Small intestine (tissue), 7 donors: Measurements from ENCODE around the gene AQP1. TPM values are rescaled to one million over a fixed set of nuclear protein-coding genes. Genes with fewer than 3 reads are reported as not detected.

Experiments
- DNase-seq, 2 donors: peaks; one replicate each; pipeline versions ENCODE4 v3.0.0 to v3.0.0-alpha.2; 2013
- FAIRE-seq: peaks from 2 replicates; lab custom pipeline; 2012; peaks lifted over from hg19 to GRCh38; lab: Jason Lieb, UNC
- H3K27ac ChIP-seq, 3 donors: one replicate each; pipeline ENCODE4 v1.5.1; 2013; ENCODE audit warnings: low read length in 2 of 3, mild to moderate bottlenecking in 2 of 3, control low read depth in 1 of 3, inconsistent platforms in 1 of 3, low read depth in 1 of 3, moderate library complexity in 1 of 3
- H3K27me3 ChIP-seq, 3 donors: one replicate each; pipeline ENCODE4 v1.6.1; 2013; ENCODE audit warnings: low read length in 3 of 3, inconsistent platforms in 1 of 3; ENCODE audit not compliant: control insufficient read depth in 3 of 3, insufficient read depth in 3 of 3
- H3K36me3 ChIP-seq, 3 donors: one replicate each; pipeline ENCODE4 v1.6.1; 2013; ENCODE audit warnings: low read length in 3 of 3, inconsistent platforms in 1 of 3, low read depth in 1 of 3, mild to moderate bottlenecking in 1 of 3, moderate library complexity in 1 of 3; ENCODE audit not compliant: control insufficient read depth in 3 of 3, insufficient read depth in 2 of 3
- H3K4me1 ChIP-seq, 3 donors: one replicate each; pipeline ENCODE4 v1.6.1; 2013; ENCODE audit warnings: low read length in 2 of 3, inconsistent platforms in 1 of 3, low read depth in 1 of 3, mild to moderate bottlenecking in 1 of 3, moderate library complexity in 1 of 3; ENCODE audit not compliant: control insufficient read depth in 3 of 3, insufficient read depth in 2 of 3
- H3K4me3 ChIP-seq, 3 donors: one replicate each; pipeline ENCODE4 v1.5.1; 2013; ENCODE audit warnings: low read length in 3 of 3, control low read depth in 1 of 3, inconsistent platforms in 1 of 3, low read depth in 1 of 3, mild to moderate bottlenecking in 1 of 3, moderate library complexity in 1 of 3
- H3K9me3 ChIP-seq, 2 donors: one replicate each; pipeline ENCODE4 v1.6.1; 2013; ENCODE audit warnings: low read depth in 1 of 2, low read length in 1 of 2; ENCODE audit not compliant: control insufficient read depth in 2 of 2, insufficient read depth in 1 of 2
- WGBS, 3 donors: extraction: QIAGEN DNeasy Blood & Tissue Kit; methylation state at CpG; one replicate each; pipeline ENCODE4 v1.1.7; 2013; 5-methylcytosine and 5-hydroxymethylcytosine counted together
- polyA plus RNA-seq, 4 donors: library from polyadenylated mRNA; stranded (reverse) in 3 of 4; unstranded in 1 of 4; fragments of 200-250 nt in 3 of 4; fragments of 120-200 nt in 1 of 4; gene quantifications; one replicate each; pipeline versions ENCODE4 v1.2.1 to v1.2.3, GENCODE V29; 2013
- donor health status: healthy with polysubstance abuse.
- donor health status: control.
- donor health status: control.
- donor health status: Bipolar disorder and iron deficiency.
- donor health status: healthy.

Gene AQP1
- polyA plus RNA-seq, 4 donors: 17.8 to 175 (median 31.4) TPM

- H3K27me3 ChIP-seq: no peaks in the 10 kb centered on the region
- H3K27ac ChIP-seq: no peak overlapping the region
- H3K4me3 ChIP-seq: no peak overlapping the region
- no peak for DNase-seq
- H3K9me3 ChIP-seq: no peaks in the 10 kb centered on the region
- peaks cover 0 to 19% (median 0%) of the 10 kb centered on the region in 3 donors for H3K4me1 ChIP-seq
- 80 to 91% (median 91%) methylated on average over 7 to 8 of the region's 8 CpGs for WGBS, 3 donors
- FAIRE-seq: no peak
- H3K36me3 ChIP-seq: peaks cover 0 to 22% (median 0%) of the 10 kb centered on the region in 3 donors
Observed at GRCh38 chr7:30903146-30903545, 8.5 kb upstream of the AQP1 start.

- H3K4me3 ChIP-seq: no peak overlapping the region
- peaks cover 0 to 12% (median 2%) of the 10 kb centered on the region in 3 donors for H3K4me1 ChIP-seq
- H3K9me3 ChIP-seq: no peaks in the 10 kb centered on the region
- FAIRE-seq (no peak), DNase-seq (no peak)
- H3K27ac ChIP-seq: peak overlapping the region in 2 of 3 donors; percentile 19 to 56
- WGBS, 3 donors: 52 to 79% (median 59%) methylated on average over 9 of the region's 9 CpGs
- peaks cover 0 to 24% (median 0%) of the 10 kb centered on the region in 3 donors for H3K36me3 ChIP-seq
- H3K27me3 ChIP-seq: no peaks in the 10 kb centered on the region
Observed at GRCh38 chr7:30904561-30904960, 7.1 kb upstream of the AQP1 start.

GRCh38 chr7:30905078-30906012 is 6.3 kb upstream of the AQP1 start:
- peak overlapping the region in 2 of 3 donors; percentile 36 to 56 for H3K27ac ChIP-seq
- no peak for FAIRE-seq
- peak in 1 of 2 donors; percentile 79 for DNase-seq
- peaks cover 0 to 15% (median 3%) of the 10 kb centered on the region in 3 donors for H3K4me1 ChIP-seq
- H3K27me3 ChIP-seq: no peaks in the 10 kb centered on the region
- no peaks in the 10 kb centered on the region for H3K9me3 ChIP-seq
- WGBS, 3 donors: 29 to 71% (median 32%) methylated on average over 15 of the region's 15 CpGs
- H3K36me3 ChIP-seq: peaks cover 0 to 24% (median 0%) of the 10 kb centered on the region in 3 donors
- peak overlapping the region in 1 of 3 donors; percentile 44 for H3K4me3 ChIP-seq

GRCh38 chr7:30906014-30906413 is 5.6 kb upstream of the AQP1 start:
- peaks cover 0 to 21% (median 3%) of the 10 kb centered on the region in 3 donors for H3K4me1 ChIP-seq
- FAIRE-seq: no peak
- H3K9me3 ChIP-seq: no peaks in the 10 kb centered on the region
- 12 to 52% (median 35%) methylated on average over 7 of the region's 7 CpGs for WGBS, 3 donors
- peak overlapping the region in 1 of 3 donors; percentile 44 for H3K4me3 ChIP-seq
- no peaks in the 10 kb centered on the region for H3K27me3 ChIP-seq
- peak in 1 of 2 donors; percentile 40 for DNase-seq
- H3K27ac ChIP-seq: peak overlapping the region in 2 of 3 donors; percentile 36 to 56
- peaks cover 0 to 23% (median 0%) of the 10 kb centered on the region in 3 donors for H3K36me3 ChIP-seq

GRCh38 chr7:30906515-30907240 is 5.0 kb upstream of the AQP1 start:
- Histone ChIP-seq H3K4me1 (peaks cover 0 to 28% (median 3%) of the 10 kb centered on the region in 3 donors), H3K36me3 (peaks cover 0 to 24% (median 0%) of the 10 kb centered on the region in 3 donors), H3K4me3 (peak overlapping the region in 1 of 3 donors; percentile 44), H3K27ac (no peak overlapping the region), H3K9me3 (no peaks in the 10 kb centered on the region), H3K27me3 (no peaks in the 10 kb centered on the region)
- no peak for FAIRE-seq
- 56 to 89% (median 59%) methylated on average over 9 to 11 of the region's 11 CpGs for WGBS, 3 donors
- no peak for DNase-seq

GRCh38 chr7:30907527-30908267 is 4.0 kb upstream of the AQP1 start:
- Histone ChIP-seq H3K4me3 (no peak overlapping the region), H3K36me3 (peaks cover 0 to 24% (median 0%) of the 10 kb centered on the region in 3 donors), H3K27ac (no peak overlapping the region), H3K4me1 (peaks cover 0 to 34% (median 3%) of the 10 kb centered on the region in 3 donors), H3K27me3 (no peaks in the 10 kb centered on the region), H3K9me3 (no peaks in the 10 kb centered on the region)
- WGBS, 3 donors: 42 to 65% (median 47%) methylated on average over 14 of the region's 14 CpGs
- FAIRE-seq (no peak), DNase-seq (no peak)

- Histone ChIP-seq H3K4me3 (no peak overlapping the region), H3K9me3 (no peaks in the 10 kb centered on the region), H3K27ac (no peak overlapping the region), H3K36me3 (peaks cover 0 to 27% (median 0%) of the 10 kb centered on the region in 3 donors), H3K27me3 (no peaks in the 10 kb centered on the region), H3K4me1 (peaks cover 0 to 44% (median 3%) of the 10 kb centered on the region in 3 donors)
- no peak for DNase-seq
- FAIRE-seq: no peak
- 62 to 82% (median 66%) methylated on average over 10 of the region's 10 CpGs for WGBS, 3 donors
Observed at GRCh38 chr7:30908681-30909080, 3.0 kb upstream of the AQP1 start.
